Psoas muscle (tissue), 8 donors: ENCODE measurements around the gene PPFIA3. TPM values are rescaled to one million over a fixed set of nuclear protein-coding genes. Genes with fewer than 3 reads are reported as not detected.
"Not testable (repeated sequence)": the region's sequence is repeated elsewhere in the genome, so short reads cannot be mapped to it uniquely, and the experiment has no call there.

ENCODE experiments used
- ATAC-seq, 4 donors: fragments of 200-7000 bp; cut with Tn5 transposase; one replicate each; pipeline ENCODE4 v1.9.1; 2020; ENCODE audit warnings: moderate library complexity in 3 of 4, mild to moderate bottlenecking in 2 of 4
- DNase-seq, 2 donors: peaks; one replicate each; pipeline ENCODE4 v3.0.0-alpha.2; 2020
- H3K27ac ChIP-seq: fragments of 200-600 bp; one replicate; pipeline ENCODE4 v1.8.0; 2022
- H3K27me3 ChIP-seq, 3 donors: fragments of 200-600 bp in 1 of 3; one replicate each; pipeline versions ENCODE4 v1.6.1 to v1.8.0; 2013 to 2022; ENCODE audit warnings: low read length in 2 of 3, mild to moderate bottlenecking in 2 of 3, moderate library complexity in 1 of 3; ENCODE audit not compliant: insufficient read depth in 3 of 3
- H3K36me3 ChIP-seq, 2 donors: fragments of 200-600 bp in 1 of 2; one replicate each; pipeline versions ENCODE4 v1.6.1 to v1.8.0; 2013 to 2022; ENCODE audit warnings: low read depth in 1 of 2, mild to moderate bottlenecking in 1 of 2, moderate library complexity in 1 of 2; ENCODE audit not compliant: insufficient read depth in 1 of 2
- H3K4me1 ChIP-seq: fragments of 200-600 bp; one replicate; pipeline ENCODE4 v1.8.0; 2022
- H3K4me3 ChIP-seq: fragments of 200-600 bp; one replicate; pipeline ENCODE4 v1.8.0; 2022; ENCODE audit warnings: mild to moderate bottlenecking
- H3K9me3 ChIP-seq: fragments of 200-600 bp; one replicate; pipeline ENCODE4 v1.8.0; 2022
- CTCF ChIP-seq: fragments of 200-600 bp; IDR thresholded peaks from one replicate; pipeline ENCODE4 v1.8.0; 2022; ENCODE audit warnings: antibody characterized with exemption
- WGBS, 3 donors: extraction: QIAGEN DNeasy Blood & Tissue Kit; methylation state at CpG; one replicate each; pipeline versions ENCODE4 v1.1.6 to v1.1.7; 2013; 5-methylcytosine and 5-hydroxymethylcytosine counted together
- intact Hi-C, 2 donors: fragments of 100-400 bp; cut with DNase I; formaldehyde crosslinking; loops; one replicate each; pipeline versions ENCODE4 v1.11.0 to v1.14.2; 2022
- polyA plus RNA-seq, 3 donors: library from polyadenylated mRNA; stranded (reverse); fragments of 200-250 nt; gene quantifications; one replicate each; pipeline ENCODE4 v1.2.3, GENCODE V29; 2013
- total RNA-seq, 4 donors: library from RNA; stranded (reverse); fragmentation: NEBNext Ultra II Directional in 2 of 4; extraction: Animal tissue kit (Norgen Biotek cat#: 25700) in 2 of 4; gene quantifications; one replicate each; pipeline versions ENCODE4 v1.2.1 to v1.2.4, GENCODE V29; 2021 to 2023
- donor health status: healthy with polysubstance abuse.
- donor health status: DM: no; HTN: no; CAD: no; lungs with moderate emphysema.
- donor health status: Bipolar disorder and iron deficiency.
- donor health status: healthy.
- donor health status: DM: yes; HTN: yes; CAD: no.
- donor health status: DM: no; HTN: no; CAD: no.
- donor health status: DM: no; HTN: no; CAD: no.
- donor health status: DM: yes; HTN: yes; CAD: no.

Gene PPFIA3
- total and polyA plus RNA-seq, 7 donors: 1.4 to 5.0 (median 3.2) TPM

DNA sequence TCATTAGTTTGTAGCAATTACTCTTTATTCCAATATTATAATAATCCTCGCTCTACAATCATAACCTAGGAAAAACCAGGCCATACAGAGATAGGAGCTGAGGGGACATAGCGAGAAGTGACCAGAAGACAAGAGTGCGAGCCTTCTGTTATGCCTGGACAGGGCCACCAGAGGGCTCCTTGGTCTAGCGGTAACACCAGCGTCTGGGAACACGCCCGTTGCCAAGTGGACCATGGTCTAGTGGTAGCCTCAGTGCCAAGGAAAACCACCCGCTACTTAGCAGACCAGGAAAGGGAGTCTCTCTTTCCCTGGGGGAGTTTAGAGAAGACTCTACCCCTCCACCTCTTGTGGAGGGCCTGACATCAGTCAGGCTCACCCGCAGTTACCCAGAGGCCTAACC lies 44.5 kb upstream of the PPFIA3 start:
- H3K4me3 ChIP-seq, H3K4me1 ChIP-seq, H3K27me3 ChIP-seq, H3K9me3 ChIP-seq, H3K36me3 ChIP-seq: not testable (repeated sequence)
- H3K27ac ChIP-seq: peak overlapping the region; percentile 77
- TF ChIP-seq CTCF: peak; percentile 72
- WGBS, 3 donors: 10 to 15% (median 11%) methylated on average over 7 to 9 of the region's 9 CpGs
- peak; percentile 74 to 90 for DNase-seq
- ATAC-seq: peak; percentile 26 to 64 (median 32)
- intact Hi-C loops: loop anchor here in 1 of 2 donors (5.0 kb wide), 1 partner anchor 83 kb away; the partner anchor contains the start of genes GYS1 and RUVBL2

- no peak for ATAC-seq
- TF ChIP-seq CTCF: no peak
- intact Hi-C loops: no loop called here
Measured at GRCh38 chr19:49080392-49080791, 39.0 kb upstream of the PPFIA3 start.

DNA sequence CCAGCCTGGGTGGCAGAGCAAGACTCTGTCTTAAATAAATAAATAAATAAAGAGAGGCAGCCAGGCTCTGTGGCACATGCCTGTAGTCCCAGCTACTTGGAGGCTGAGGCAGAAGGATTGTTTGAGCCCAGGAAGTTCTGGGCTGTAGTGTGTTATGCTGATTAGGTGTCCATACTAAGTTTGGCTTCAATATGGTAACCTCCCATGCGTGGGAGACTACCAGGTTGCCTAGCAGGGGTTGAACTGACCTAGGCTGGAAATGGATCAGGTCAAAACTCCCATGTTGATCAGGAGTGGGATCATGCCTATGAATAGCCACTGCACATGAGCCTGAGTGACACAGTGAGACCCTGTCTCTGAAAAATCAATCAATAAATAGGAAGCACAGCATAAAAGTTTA lies 38.1 kb upstream of the PPFIA3 start:
- Histone ChIP-seq H3K4me1 (peaks cover 4% of the 10 kb centered on the region), H3K27ac (no peak overlapping the region), H3K4me3 (no peak overlapping the region), H3K27me3 (no peaks in the 10 kb centered on the region), H3K9me3 (no peaks in the 10 kb centered on the region), H3K36me3 (no peaks in the 10 kb centered on the region)
- ATAC-seq (no peak), DNase-seq (no peak)
- no peak for TF ChIP-seq CTCF
- intact Hi-C loops: no loop called here
- 77 to 86% (median 86%) methylated on average over 1 of the region's 1 CpG for WGBS, 3 donors

More at GRCh38 chr19:49080392-49080791, 39.0 kb upstream of the PPFIA3 start:
- no peaks in the 10 kb centered on the region for H3K27me3 ChIP-seq
- H3K9me3 ChIP-seq: no peaks in the 10 kb centered on the region
- DNase-seq: no peak
- whole genome bisulfite sequencing, 3 donors: 77 to 88% (median 87%) methylated on average over 4 of the region's 4 CpGs
- no peak overlapping the region for H3K27ac ChIP-seq
- H3K36me3 ChIP-seq: no peaks in the 10 kb centered on the region
- peaks cover 4% of the 10 kb centered on the region for H3K4me1 ChIP-seq
- H3K4me3 ChIP-seq: no peak overlapping the region

GRCh38 chr19:49084206-49085019 lies 34.9 kb upstream of the PPFIA3 start:
- Histone ChIP-seq H3K4me1 (peaks cover 18% of the 10 kb centered on the region), H3K27ac (peak overlapping the region; percentile 97), H3K27me3 (no peaks in the 10 kb centered on the region), H3K9me3 (no peaks in the 10 kb centered on the region), H3K4me3 (peak overlapping the region; percentile 100), H3K36me3 (peaks cover 2 to 27% of the 10 kb centered on the region in 2 donors)
- DNase-seq (no peak), ATAC-seq (no peak)
- intact Hi-C loops: no loop called here
- 65 to 69% (median 66%) methylated on average over 26 of the region's 26 CpGs for WGBS, 3 donors
- no peak for TF ChIP-seq CTCF
